Testis (tissue), 3 donors: ENCODE data around the gene AQP2. TPM values are rescaled to one million over a fixed set of nuclear protein-coding genes. Genes with fewer than 3 reads are reported as not detected.
A peak's percentile ranks its signal among the peaks of the same experiment; 100 is the strongest.

Source experiments
- DNase-seq: peaks from one replicate; pipeline ENCODE4 v3.0.0-alpha.2; 2019
- H3K27ac ChIP-seq, 2 donors: fragments of 200-600 bp; sonication (generic); one replicate each; pipeline ENCODE4 v1.5.1; 2019
- H3K27me3 ChIP-seq: fragments of 200-600 bp; sonication (generic); one replicate; pipeline ENCODE4 v1.5.1; 2019
- H3K36me3 ChIP-seq: fragments of 200-600 bp; sonication (generic); one replicate; pipeline ENCODE4 v1.5.1; 2017; ENCODE audit warnings: low read depth; ENCODE audit errors: missing control alignments
- H3K4me1 ChIP-seq: fragments of 200-600 bp; sonication (generic); one replicate; pipeline ENCODE4 v1.5.1; 2019
- H3K4me3 ChIP-seq, 2 donors: fragments of 200-600 bp; sonication (generic); one replicate each; pipeline ENCODE4 v1.5.1; 2017 to 2019
- H3K9me3 ChIP-seq: fragments of 200-600 bp; sonication (generic); one replicate; pipeline ENCODE4 v1.5.1; 2017
- CTCF ChIP-seq, 3 experiments: fragments of 450-650 bp in 2 of 3; fragments of 200-600 bp in 1 of 3; sonication (generic) in 1 of 3; IDR thresholded peaks; one replicate each; pipeline ENCODE4 v1.5.1; 2016 to 2019; ENCODE audit warnings: antibody characterized with exemption in 3 of 3, mild to moderate bottlenecking in 2 of 3, moderate library complexity in 1 of 3
- POLR2A ChIP-seq: fragments of 450-650 bp; IDR thresholded peaks from one replicate; pipeline ENCODE4 v1.6.1; 2017; ENCODE audit warnings: antibody characterized with exemption, mild to moderate bottlenecking, moderate library complexity
- WGBS, 2 donors: methylation state at CpG; one replicate each; pipeline ENCODE4 v1.1.5; 2018; 5-methylcytosine and 5-hydroxymethylcytosine counted together
- intact Hi-C: fragments of 100-400 bp; cut with DNase I; formaldehyde crosslinking; loops from one replicate; pipeline ENCODE4 v1.15.1; 2023; ENCODE audit warnings: low total_unique reads
- polyA plus RNA-seq: library from polyadenylated mRNA; stranded (reverse); fragments of 350-450 nt; fragmentation: Illumina TruSeq; extraction: RNeasy Lipid Tissue Mini Kit (QIAGEN cat#74804); gene quantifications from one replicate; pipeline ENCODE4 v1.2.3, GENCODE V29; 2014; ENCODE audit warnings: low read depth, low replicate concordance; ENCODE audit not compliant: insufficient read depth
- total RNA-seq, 2 donors: library from RNA; depleted of rRNA; stranded (reverse); fragments of >200 nt; gene quantifications; one replicate each; pipeline ENCODE4 v1.2.3, GENCODE V29; 2016

AQP2 gene
- total and polyA plus RNA-seq, 3 donors from 2014 or later: 0.79 to 1.9 (median 1.1) TPM

GRCh38 chr12:49967777-49968250 is 17.3 kb downstream of the AQP2 start:
- H3K9me3 ChIP-seq: no peaks in the 10 kb centered on the region
- 34 to 41% methylated on average over 14 to 15 of the region's 15 CpGs for whole genome bisulfite sequencing, 2 donors
- no peak for TF ChIP-seq POLR2A
- no peak for TF ChIP-seq CTCF (IDR thresholded peaks at IDR 0.05)
- peaks cover 19% of the 10 kb centered on the region for H3K4me1 ChIP-seq
- H3K27me3 ChIP-seq: no peaks in the 10 kb centered on the region
- H3K27ac ChIP-seq: no peak overlapping the region
- DNase-seq: no peak
- intact Hi-C loops: no loop called here
- peak overlapping the region; percentile 4 to 49 for H3K4me3 ChIP-seq
- H3K36me3 ChIP-seq: no peaks in the 10 kb centered on the region

DNA sequence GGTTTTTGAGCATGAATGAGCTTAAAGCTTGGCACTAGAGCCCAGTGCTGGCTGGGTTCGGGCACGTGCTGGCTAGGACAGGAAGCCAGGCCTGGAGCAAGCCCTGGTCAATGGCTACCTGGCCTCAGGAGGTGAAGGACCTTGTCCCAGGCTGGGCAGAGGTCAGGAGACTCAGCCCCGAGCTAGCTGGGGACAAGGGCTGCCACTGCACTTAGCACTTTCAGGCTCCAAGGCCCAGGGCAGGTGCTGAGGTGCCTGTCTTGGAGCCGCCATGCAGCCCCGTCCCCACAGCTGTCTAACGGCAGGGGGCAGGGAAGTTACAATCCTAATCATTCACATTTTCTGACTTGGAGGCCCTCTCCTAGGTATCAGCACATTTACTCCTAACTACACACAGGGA is 17.9 kb downstream of the AQP2 start:
- intact Hi-C loops: no loop called here
- WGBS, 2 donors: 75 to 83% methylated on average over 2 to 6 of the region's 6 CpGs

DNA sequence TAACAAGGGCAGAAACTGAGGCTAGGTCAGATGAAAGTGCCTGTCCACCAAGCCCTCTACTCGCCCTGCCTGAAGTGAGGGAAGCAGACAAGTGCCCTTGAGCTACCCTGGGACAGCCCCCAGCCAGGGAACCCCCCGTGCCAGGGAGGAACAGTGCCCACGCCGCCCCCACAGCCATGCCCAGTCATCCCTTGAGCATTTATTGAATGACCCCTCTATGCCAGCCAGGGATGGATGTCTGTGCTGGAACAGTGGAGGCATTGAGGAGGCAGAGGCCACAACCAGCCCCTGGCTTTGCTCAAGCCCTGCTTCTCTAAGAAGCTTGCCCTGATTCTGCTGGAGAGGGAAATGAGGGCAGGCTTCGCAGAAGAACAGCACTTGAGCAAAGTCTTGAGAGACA is 18.5 kb downstream of the AQP2 start:
- Histone ChIP-seq H3K36me3 (no peaks in the 10 kb centered on the region), H3K27me3 (no peaks in the 10 kb centered on the region), H3K27ac (no peak overlapping the region), H3K9me3 (no peaks in the 10 kb centered on the region), H3K4me1 (peaks cover 8% of the 10 kb centered on the region), H3K4me3 (no peak overlapping the region)
- WGBS, 2 donors: 61 to 83% methylated on average over 5 of the region's 5 CpGs
- TF ChIP-seq POLR2A: no peak
- TF ChIP-seq CTCF (IDR thresholded peaks at IDR 0.05): no peak
- intact Hi-C loops: no loop called here
- DNase-seq: no peak

More for the DNA sequence above, 17.9 kb downstream of the AQP2 start:
- Histone ChIP-seq H3K4me3 (no peak overlapping the region), H3K4me1 (peaks cover 14% of the 10 kb centered on the region), H3K9me3 (no peaks in the 10 kb centered on the region), H3K27me3 (no peaks in the 10 kb centered on the region), H3K36me3 (no peaks in the 10 kb centered on the region), H3K27ac (no peak overlapping the region)
- TF ChIP-seq CTCF (IDR thresholded peaks at IDR 0.05) (no peak), POLR2A (no peak)
- DNase-seq: no peak

DNA sequence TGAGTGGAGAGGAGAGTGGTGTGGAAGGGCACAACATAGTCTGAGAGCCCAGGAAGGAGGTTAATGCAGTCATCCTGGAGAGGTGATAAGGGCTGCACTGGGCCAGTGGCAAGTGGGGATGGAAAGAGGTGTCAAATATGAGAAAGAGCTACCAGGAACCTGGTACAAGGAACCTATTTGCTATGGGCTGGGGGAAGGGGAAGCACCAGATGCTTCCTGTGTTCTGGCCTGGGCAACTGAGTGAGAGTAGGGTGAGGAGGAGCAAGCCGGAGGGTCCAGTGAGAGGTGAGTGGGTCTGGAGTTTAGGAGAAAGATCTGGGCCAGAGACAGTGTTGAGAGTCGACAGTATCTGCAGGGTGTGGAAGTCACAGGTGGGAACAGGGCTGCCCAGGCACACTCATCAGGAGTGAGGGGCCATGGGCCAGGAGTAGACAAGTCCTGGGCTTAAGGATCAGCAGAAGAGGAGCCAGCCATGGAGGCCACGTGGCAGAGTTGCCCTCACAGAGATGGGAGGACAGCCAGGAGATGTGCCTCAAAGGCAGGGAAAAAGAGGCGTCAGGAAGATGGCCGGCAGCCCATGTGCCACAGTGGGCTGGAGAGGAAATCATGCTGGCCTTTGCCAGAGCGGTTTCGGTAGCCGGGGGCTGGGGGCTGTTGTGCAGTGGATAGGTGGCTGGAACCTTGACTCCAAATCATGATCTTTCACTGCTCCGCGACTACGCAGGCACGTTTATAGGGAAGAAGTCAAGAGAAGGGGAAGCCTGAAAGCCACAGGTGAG is 19.3 kb downstream of the AQP2 start:
- peaks cover 14% of the 10 kb centered on the region for H3K4me1 ChIP-seq
- TF ChIP-seq CTCF (IDR thresholded peaks at IDR 0.05) (no peak), POLR2A (no peak)
- H3K27ac ChIP-seq: no peak overlapping the region
- 88 to 90% methylated on average over 12 of the region's 12 CpGs for WGBS, 2 donors
- DNase-seq: no peak
- intact Hi-C loops: loop anchor here (5.0 kb wide), 2 partner anchors 42 to 87 kb away; partner anchors contain the start of gene ASIC1
- H3K9me3 ChIP-seq: no peaks in the 10 kb centered on the region
- H3K27me3 ChIP-seq: no peaks in the 10 kb centered on the region
- no peaks in the 10 kb centered on the region for H3K36me3 ChIP-seq
- H3K4me3 ChIP-seq: no peak overlapping the region

- Histone ChIP-seq H3K4me1 (peaks cover 21% of the 10 kb centered on the region), H3K27ac (no peak overlapping the region), H3K9me3 (no peaks in the 10 kb centered on the region), H3K27me3 (no peaks in the 10 kb centered on the region), H3K36me3 (no peaks in the 10 kb centered on the region), H3K4me3 (no peak overlapping the region)
- intact Hi-C loops: loop anchor here (5.0 kb wide), 2 partner anchors 42 to 87 kb away; partner anchors contain the start of gene ASIC1
- 77 to 79% methylated on average over 10 of the region's 10 CpGs for WGBS, 2 donors
- DNase-seq: no peak
- TF ChIP-seq CTCF (IDR thresholded peaks at IDR 0.05) (no peak), POLR2A (no peak)
Measured at GRCh38 chr12:49970658-49971057, 20.1 kb downstream of the AQP2 start.
